HG02852 (cell line): ENCODE data around the gene PDE9A.

Source experiments
- ATAC-seq: cut with Tn5 transposase; IDR thresholded peaks from one replicate; pipeline ENCODE4 v1.9.1; 2021; ENCODE audit warnings: mild to moderate bottlenecking, moderate library complexity; ENCODE audit not compliant: unreplicated experiment

The PDE9A gene

GRCh38 chr21:42641311-42642218 lies 11.9 kb upstream of the PDE9A start:
- no peak for ATAC-seq

- no peak for ATAC-seq
These were observed 11.1 kb upstream of the PDE9A start for GRCh38 chr21:42642219-42642745.

GRCh38 chr21:42644223-42645208 lies 8.9 kb upstream of the PDE9A start:
- ATAC-seq, result no peak

- ATAC-seq, result no peak
These were observed 8.0 kb upstream of the PDE9A start for GRCh38 chr21:42645211-42646075.

GRCh38 chr21:42646076-42646825 lies 7.2 kb upstream of the PDE9A start:
- no peak for ATAC-seq

GRCh38 chr21:42646836-42647235 lies 6.6 kb upstream of the PDE9A start:
- no peak for ATAC-seq

GRCh38 chr21:42648606-42649005 lies 4.8 kb upstream of the PDE9A start:
- no peak for ATAC-seq

GRCh38 chr21:42649122-42650032 lies 4.0 kb upstream of the PDE9A start:
- ATAC-seq, result no peak

- ATAC-seq, result no peak
These were observed 3.4 kb upstream of the PDE9A start for GRCh38 chr21:42650033-42650370.

GRCh38 chr21:42650441-42651421 lies 2.7 kb upstream of the PDE9A start:
- no peak for ATAC-seq

GRCh38 chr21:42651515-42652401 lies 1.7 kb upstream of the PDE9A start:
- ATAC-seq, result no peak

- ATAC-seq, result no peak
These were observed 742 bp upstream of the PDE9A start for GRCh38 chr21:42652527-42653230.

- ATAC-seq, result no peak
These were observed 925 bp downstream of the PDE9A start for GRCh38 chr21:42654179-42654912.

- no peak for ATAC-seq
These were observed 1.7 kb downstream of the PDE9A start for GRCh38 chr21:42654913-42655795.
